RKO (cell line): ENCODE measurements around the gene MUC6.

Source experiments
- DNase-seq: peaks from one replicate; pipeline ENCODE4 v3.0.0-alpha.2; 2016; ENCODE audit warnings: low spot score

The MUC6 gene

DNA sequence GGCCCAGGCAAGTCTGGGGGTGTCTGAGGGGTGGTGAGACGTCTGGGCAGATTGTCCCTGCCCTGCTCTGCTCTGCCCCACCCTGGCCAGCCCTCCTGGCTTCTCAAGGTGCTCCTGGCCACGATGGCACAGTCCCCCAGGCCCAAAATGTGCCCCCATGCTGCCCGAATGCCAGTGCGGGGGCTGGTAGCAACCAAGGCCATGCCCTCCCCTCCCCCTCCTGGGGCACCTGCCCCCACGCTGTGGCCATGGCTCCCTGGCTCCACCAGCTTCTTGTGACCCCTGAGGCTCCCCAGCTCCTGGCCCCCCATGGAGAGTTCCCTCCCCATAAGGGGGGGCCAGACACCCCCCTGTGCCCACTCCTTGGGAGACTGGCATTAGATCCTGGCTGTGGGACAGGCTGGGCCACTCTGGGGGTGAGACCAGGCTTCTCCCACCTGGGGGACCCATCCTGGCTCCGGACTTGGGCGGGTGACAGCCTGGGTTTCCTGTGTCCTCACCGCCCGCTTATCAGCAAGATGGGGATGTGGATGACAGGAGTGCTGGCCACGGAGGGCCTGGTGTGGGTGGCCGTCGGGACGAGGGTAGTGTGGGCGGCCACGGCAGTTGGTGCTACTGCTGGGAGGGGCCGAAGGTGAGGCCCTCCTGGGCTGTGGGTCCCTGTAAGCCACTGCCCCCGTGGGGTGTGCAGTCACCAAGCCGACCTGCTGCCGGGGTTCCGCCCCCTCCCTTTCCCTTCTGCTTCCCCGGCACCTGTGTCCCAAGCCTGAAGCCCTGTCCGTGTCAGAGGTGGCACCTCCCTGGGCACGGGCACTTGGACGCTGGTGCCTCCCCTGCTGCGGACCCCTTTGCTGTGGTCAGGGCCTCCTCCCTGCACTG, 15.9 kb upstream of the MUC6 start:
- no peak for DNase-seq

DNA sequence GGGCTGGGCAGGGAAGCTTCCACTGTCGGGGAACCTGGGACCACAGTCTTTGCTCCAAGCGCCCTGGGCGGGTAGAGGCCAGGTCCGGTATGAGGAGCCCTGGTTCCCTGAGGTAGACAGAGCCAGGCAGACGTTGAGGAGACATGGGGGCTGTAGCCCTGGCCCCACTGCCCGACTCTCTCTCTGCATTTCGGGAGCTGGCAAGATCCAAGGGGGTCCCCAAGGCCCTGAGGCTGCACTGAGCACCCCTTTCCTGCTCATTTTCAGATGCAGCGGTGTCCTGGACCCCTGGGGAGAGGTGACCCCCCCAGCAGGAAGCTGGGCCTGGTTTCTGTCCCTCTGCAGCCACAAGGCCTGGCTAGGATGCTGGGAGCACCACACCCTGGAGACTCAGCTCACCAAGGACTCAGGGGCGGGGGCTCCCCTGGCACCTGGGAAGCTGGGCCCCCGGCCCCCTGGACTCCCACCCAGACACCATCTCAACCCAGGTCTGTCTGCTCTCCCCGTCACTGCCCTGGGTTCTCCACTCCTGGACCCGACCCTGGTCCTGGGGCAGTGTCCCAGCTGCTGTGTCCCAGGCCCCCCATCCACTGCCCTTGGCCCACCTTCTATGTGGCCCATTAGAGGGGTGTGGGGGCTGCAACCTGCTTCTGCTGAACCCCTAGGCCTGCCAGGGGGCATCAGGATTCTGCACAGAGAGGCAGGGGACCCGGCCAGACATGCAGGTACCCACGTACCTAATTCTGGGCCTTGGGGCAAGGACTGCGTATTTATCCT, 15.0 kb upstream of the MUC6 start:
- DNase-seq = no peak

DNA sequence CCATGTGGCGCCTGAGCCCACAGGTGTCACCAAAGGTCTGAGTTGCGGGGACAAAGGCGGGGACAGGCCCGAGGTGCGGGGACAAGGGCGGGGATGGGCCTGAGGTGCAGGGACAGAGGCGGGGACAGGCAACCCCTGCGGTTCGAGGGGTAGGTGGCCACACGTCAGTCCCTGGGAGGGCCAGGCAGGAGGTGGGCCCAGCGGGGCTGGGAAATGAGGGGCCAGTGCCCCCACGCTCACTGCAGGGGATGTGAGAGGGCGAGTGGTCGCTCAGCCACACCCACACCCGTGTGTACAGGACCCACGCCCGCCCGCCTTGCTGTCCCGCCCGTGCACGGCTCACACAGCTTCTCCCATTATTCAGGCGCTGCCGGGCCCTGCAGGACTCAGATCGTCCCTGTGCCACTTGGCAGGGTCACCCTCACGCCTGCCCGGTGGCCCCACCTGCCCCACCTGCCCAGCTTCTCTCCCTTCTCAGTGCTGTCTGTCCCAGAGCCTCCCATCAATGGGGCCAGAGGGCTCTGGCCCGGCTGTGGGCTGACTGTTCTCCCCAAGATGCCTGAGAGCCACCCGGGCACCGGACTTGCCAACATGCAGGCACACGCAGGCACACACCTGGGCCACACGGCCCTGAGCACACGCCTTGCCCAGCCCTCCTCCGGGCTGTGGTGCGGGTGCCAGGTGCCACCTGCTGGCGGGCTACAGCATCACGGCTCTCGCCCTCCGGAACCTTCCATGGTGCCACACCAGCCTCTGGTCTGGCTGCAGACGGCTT, 14.2 kb upstream of the MUC6 start:
- peak; percentile 63 for DNase-seq

DNA sequence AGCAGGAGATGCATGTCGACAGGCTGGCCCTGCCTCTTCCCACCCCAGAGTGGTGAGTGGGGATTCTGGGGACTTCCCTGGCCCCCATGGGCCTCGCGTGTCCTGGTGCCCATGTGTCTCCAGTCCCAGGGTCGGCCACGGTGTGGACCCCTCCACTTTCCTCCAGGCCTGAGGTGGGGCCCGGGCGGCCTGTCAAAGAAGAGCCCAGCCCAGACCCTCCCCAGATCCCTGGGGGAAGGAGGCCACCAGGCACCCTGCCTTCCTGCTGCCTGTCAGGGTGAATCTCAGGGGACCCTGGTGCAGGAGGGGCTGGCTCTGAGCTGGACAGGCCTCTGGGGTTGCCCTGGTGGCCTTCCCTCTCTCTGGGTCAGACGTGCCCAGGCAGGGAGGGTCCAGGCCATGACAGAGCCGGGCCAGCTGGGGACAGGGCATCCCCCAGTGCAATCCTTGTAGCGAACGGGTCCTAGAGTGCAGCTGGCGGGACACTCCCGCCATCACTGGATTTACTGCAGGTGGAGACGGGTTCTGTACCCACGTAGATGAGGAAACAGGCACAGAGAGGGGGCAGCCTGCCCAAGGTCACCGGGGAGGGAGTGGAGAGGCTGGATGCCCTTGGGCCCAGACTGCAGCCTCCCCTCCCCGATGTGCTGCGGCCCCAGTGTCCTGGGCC, 13.5 kb upstream of the MUC6 start:
- DNase-seq = no peak

DNA sequence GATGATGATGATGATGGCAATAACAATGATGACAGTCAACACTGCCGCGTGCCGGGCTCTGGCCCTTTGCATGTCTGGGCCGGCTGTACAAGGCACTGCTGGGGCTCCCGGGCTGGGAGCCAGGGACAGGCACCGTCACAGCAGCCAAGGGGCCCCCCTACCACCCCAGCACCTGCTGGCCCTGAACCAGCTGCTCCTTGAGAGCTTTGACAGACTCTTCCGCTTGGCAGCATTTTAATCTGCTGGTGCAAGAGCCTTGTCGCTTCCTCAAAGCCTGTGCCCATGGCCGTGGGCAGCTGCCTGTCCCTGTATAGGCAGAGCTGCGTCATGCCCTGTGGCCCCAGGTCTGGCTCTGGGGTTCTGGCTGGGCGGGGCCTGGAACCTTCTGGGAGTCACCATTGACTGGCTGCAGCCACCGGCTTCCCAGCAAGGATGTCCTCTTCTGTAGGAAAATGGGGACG, 12.9 kb upstream of the MUC6 start:
- no peak for DNase-seq

DNA sequence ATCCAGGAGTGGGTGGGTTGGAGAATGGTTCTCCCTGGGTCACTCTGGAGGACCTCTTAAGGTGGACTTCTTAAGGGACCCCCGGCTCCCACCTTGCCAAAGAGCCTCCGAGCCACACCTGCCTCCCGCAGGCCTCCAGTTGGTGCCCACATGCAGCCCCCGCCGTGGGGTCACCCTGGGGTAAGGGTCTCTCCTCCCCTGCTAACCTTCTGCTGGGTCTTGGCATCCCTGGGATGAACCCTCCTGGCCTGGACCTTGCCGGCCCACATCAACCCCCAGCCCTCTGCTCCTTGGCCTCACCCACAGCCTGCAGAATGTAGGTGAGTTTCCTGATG, 12.5 kb upstream of the MUC6 start:
- DNase-seq = no peak

DNA sequence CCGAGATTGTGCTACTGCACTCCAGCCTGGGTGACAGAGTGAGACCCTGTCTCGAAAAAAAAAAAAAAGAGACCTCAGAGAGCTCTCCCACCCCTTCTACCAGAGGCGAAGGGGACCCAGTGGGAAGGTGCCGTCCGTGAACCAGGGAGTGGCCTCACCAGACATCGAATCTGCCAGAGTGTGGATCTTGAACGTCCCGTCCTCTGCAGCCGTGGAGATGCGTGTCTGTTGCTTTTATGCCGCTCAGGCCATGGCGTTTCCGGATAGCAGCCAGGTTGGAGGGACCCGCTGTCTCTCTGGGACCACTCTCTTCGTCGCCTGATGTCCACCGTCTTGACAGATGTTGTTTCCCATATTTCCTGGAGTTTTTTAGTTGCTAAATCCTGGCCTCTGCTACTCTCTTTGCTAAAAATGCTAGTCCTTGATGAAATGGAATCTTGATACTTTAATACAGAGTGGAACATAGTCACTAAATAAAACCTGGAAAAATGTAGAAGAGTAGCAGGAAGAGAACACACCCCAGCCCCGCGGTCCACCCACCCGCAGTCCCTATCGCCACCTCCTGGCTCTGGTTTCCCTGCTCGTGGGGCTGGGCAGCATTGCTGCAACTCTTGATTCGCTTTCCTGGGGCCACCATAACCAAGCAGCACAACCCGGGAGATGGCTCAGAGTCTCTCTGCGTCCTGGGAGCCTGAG, 12.0 kb upstream of the MUC6 start:
- DNase-seq = no peak

DNA sequence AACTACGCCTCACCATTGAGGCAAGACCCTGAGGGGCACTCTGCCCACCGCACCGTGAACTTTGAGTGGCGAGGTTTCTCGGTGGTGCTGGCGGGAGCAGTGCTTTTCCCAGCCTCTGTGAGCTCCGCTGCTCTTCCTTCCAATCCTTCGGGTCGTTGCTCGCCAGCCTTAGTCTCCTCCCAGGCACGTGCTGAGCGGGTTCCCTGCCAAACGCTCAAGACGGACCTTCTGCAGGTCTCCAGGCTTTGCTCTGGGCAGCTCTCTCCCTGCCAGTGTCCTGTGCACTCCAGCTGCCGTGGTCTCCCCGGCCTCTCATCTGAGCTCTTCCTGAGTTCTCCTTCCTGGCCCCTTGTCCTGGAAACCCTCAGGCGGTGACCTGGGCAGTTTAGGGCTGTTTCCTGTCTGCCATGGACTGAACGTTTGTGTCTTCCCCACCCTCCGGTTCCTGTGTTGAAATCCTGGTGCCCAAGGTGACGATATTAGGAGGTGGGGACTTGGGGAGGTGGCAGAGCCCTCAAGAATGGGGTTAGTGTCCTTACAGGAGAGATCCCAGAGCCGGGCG, 11.2 kb upstream of the MUC6 start:
- DNase-seq = no peak

DNA sequence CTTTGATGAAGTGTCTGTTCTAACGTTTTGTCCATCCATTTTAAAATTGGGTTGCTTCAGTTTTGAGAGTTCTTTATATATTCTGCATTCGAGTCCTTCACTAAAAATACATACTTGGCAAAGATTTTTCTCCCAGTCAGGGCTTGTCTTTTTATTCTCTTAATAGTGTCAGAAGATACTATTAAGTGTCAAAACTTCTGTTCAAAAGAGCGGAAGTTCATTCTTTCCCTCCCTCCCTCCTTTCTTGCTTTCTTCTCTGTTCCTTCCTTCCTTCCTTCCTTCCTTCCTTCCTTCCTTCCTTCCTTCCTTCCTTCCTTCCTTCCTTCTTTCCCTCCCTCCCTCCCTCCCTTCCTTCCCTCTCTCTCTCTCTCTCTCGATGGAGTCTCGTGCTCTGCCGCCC, 7.6 kb upstream of the MUC6 start:
- no peak for DNase-seq

DNA sequence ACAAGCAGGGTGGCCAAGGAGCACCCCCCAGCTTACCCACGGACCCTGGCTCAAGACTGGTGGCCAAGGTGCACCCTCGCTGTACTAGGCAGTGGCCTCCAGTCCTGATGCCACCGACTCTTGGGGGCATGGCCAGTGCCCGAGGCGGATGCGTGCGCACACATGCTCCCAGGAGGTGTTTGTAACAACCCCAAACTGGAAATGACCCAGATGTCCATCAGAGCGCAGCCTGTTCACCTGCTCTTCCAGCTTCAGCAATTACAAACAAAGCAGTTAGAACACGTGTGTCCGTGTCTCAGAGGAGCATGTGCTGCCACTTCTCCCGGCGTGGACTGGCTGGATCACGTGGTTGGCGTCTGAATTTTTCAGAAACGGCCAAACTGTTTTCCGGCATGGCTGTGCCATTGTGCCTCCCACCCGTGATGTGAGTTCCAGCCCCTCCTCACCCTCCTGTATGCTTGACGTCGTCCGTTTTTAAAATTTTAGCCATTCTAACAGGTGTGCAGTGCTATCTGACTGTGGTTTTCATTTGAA, 7.1 kb upstream of the MUC6 start:
- no peak for DNase-seq

DNA sequence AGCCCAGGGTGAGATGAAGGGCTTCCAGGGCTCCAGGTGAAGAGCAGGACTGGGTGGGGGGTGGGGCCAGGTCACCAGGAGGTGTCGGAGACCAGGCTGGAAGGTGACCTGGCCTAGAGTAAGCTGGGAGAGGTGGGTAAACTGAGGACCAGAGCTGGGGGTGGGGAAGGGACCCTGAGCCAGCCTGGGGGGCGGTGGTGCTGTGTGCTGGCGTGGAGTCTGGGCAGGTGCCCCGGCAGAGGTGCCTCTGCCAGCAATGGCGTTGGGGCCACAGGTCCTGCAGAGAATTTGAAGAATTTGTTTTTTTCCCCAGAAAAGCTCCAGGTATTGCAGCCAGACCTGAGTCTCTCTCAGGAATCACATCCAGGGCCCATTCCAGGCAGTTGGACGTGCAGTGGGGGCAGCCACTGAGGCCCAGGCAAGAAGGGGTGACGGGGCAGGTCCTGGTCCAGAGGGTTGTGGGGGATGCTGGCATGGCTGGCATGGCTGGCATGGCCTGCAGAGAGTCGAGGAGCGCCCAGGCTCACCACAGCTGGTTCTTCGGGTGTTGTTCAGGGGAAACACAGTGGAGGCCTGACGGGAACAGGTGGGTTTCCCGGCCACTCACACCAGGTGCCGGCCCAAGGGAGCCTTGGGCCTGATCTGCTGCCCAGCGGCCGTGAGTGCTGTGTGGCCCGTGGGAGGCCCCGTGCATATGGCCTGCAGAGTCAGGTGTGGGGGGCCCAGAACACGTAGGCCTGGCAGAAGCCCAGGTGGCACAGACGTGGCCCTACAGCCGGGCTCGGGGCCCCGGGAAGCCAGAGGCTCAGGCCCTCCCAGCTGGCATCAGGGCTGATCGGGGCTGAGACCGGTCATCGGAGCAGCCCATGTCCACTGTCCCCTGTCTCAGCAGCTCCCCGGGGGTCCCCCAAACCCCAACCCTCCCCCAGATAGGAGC, 6.4 kb upstream of the MUC6 start:
- no peak for DNase-seq

DNA sequence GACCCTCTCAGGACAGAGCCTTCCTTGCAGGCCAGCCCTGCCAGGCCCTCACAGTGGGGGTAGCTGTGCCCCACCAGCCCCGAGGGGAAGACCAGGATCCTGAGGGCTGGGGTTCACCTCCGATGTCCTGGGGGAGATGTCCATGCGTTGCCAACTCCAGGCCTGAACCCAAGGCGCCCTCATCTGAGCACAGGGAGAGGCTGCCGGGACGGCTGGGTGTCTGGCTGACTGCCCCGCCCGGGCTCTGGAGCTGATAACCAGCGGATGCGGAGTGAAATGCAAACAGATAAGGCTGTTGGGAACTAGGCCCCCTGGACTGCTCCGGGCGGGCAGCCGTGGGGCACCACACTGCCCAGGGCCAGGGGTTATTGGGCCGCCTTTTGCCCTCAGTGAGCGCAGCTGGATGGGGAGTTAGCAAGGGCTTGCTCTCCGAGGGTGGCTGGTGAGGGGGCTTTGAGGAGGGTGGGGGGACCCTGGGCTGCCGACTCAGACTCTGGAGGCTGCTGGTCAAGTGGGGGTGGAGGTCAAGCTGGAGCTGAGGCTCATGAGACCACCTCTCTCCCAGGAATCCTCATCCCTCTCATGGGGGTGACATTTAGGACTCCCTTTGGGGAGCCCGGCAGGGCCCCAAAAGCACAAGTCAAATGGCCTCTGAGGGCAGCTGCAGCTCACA, 5.6 kb upstream of the MUC6 start:
- no peak for DNase-seq

DNA sequence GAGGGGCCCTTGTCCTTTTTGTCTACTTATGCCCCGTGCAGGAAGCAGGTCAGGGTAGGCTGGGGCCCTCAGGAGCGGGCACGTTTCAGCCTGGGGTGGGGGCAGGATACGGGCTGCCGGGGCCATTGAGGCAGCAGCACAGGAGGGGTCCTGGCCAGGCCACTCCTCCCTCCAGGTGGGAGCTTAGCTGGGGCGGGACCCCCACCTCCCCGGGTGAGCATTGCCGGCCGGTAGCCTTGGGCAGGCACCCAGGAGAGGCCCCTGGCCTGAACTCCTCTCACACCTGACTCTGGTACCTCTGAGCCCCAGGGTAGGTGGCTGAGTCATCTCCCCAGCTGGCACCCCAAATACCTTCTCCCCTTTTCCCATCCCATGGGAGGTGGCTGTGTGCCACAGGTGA, 5.0 kb upstream of the MUC6 start:
- DNase-seq = no peak

DNA sequence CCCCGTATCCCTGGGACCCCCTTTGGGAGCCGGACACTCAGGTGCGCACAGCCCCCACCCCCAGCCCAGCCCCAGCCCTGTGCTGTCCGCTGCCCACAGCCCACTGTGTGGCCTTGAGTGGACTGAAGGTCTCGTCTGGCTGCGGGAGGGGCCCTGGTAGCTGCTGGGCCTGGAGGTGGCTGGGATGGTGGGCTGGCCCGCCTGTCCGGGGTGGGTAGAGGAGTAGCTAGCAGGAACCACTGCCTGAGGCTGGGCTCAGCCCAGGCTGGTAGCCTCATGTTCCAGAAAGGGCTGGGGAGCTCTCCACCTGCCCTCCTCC, 4.6 kb upstream of the MUC6 start:
- DNase-seq = no peak

DNA sequence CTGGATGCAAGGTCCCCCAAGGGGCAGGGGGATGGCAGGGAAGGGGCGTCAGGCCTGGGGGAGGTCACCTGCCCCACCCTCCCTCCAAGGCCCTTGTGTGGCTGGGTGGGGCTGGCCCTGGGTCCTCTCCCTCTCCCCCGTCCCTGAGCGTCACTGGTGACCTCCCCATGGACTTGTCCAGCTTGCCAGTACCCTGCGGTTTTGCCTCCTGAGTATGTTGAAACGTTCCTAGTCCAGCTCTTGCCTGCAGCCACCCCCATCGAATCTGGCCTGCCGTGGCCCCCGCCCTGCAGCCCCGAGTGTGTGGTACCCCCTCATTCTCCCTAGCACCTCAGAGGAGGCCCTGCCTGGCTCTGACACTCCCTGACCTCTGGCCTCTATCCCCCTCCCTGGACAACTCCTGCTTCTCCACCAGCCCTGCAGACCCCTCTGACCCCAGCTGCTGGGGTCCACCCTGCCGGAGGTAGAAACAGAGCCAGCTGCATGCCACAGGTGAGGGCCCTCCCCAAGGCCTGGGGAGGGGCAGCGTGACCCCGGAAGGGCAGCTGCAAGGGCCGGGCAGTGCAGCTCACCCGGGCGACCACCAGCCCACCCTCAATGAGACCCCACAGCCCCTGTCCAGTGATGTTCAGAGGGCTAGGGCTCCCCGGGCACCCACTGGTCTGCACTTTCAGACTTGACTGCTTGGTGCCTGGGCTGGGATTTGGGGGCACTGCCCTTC, 4.1 kb upstream of the MUC6 start:
- no peak for DNase-seq

DNA sequence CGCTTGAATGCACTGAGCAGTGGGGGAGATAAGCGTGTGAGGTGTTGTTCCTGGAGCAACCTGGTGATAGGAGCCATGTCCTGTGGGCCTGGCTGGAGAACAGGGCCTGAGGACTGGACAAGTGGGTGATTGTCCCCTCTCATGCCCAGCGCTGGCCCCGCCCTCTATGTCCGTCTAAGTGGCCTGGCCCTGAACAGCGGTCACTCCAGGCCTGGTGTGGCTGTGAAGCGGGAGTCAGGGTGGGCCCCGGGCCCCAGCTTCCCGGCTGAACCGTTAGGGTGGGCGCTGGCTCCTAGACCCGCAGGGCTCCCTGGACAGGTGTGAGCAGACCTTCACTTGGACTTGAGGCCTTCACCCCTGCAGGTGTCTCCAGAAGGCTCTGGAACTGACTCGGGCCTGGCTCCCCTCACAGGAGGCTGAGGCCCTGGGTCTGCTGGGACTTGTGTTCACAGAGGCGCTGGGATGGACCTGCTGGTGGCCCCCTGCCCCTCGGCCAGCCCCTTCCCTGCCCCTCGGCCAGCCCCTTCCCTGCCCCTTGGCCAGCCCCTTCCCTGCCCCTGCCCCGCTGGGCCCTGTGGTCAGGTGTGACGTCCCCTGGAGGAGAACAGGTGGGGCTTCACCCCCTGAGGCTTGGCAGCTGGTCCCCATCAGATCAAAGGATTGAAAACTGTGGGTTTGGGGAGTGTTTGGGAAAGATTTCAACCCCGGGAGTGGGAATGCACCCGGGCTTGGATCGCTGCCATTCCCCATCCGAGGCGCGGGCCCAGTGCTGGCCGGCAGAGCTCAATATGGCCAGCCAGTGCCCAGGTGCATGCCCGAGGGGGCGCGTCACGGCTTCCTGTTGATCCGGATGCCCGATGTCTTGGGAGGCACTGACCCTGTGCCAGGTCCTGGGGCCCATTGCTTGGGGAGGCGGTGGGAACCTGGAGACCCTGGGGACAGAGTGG, 3.2 kb upstream of the MUC6 start:
- DNase-seq = no peak

DNA sequence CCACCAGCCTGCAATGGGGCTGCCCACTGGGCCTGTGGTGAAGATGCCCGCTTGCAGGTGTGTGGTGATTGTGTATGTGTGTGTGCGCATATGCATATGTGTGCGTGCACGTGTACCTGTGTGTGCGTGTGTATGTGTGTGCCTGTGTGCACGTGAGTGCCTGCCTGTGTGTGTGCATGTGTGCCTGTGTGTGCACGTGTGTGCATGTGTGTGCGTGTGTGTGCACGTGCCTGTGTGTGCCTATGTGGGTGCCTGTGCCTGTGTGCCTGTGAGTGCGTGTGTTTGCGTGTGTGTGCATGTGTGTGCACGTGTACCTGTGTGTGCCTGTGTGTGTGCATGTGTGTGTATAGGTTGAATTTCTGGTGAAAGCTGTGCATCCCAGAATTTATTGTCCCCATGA, 2.4 kb upstream of the MUC6 start:
- DNase-seq = no peak

DNA sequence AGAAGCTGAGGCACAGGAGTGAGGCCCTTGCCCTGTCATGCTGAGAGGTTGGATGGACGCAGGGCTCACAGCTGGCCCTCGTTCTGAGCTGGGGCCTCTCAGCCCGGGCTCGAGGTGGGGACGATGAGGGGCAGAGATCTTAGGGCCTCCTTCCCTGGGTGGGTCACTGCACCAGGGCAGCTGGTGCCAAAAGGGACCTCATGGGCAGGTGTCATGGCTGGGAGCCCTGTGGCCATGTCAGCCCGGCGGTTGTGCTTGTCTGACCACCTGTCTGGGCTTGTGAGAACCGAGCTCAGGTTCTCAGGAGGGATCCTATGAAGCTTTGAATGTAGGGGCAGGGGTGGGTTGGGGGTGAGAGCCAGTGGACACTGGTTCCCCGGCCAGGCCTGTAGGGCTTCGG, 1.8 kb upstream of the MUC6 start:
- DNase-seq = no peak
